Measurements from ENCODE around the gene CRYBB1.

DNA sequence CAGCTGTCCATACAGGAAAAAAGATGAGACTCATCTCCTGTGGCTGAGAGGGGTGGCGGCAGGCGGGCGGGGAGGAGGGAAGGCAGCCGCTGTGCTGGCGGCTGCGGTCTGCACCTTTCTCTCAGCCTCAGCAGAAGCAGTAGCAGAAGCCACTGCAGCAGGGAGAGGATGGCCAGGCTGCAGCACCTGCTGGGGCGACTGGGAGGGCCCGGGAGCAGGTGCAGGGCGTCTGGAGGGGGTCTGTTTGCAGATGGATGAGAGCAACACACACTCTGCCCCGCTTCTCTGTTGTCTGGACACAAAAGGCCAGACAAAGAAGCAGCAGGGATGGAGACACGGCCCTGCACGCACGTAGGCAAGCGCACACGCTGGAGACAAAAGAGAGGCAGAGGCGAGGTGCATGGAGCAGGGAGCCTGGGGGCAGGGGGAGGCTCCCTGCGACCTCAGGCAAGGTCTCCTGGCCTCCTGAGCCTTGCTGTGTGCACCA, 30.2 kb upstream of the CRYBB1 start:
- TF ChIP-seq, protein P1, sequence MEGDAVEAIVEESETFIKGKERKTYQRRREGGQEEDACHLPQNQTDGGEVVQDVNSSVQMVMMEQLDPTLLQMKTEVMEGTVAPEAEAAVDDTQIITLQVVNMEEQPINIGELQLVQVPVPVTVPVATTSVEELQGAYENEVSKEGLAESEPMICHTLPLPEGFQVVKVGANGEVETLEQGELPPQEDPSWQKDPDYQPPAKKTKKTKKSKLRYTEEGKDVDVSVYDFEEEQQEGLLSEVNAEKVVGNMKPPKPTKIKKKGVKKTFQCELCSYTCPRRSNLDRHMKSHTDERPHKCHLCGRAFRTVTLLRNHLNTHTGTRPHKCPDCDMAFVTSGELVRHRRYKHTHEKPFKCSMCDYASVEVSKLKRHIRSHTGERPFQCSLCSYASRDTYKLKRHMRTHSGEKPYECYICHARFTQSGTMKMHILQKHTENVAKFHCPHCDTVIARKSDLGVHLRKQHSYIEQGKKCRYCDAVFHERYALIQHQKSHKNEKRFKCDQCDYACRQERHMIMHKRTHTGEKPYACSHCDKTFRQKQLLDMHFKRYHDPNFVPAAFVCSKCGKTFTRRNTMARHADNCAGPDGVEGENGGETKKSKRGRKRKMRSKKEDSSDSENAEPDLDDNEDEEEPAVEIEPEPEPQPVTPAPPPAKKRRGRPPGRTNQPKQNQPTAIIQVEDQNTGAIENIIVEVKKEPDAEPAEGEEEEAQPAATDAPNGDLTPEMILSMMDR (IDR thresholded peaks at IDR 0.05; ENCODE audit: low read depth, low read length, poor library complexity, severe bottlenecking) = no peak
- no peak for TF ChIP-seq EZH2phosphoT487 (IDR thresholded peaks at IDR 0.05; ENCODE audit: borderline replicate concordance, low read length)
